Stimulated activated CD8-positive, alpha-beta memory T cell treated with anti-CD3 and anti-CD28 coated beads, Interleukin-7, amount 100 ng/mL, for 1 hour (primary cell): ENCODE measurements around the gene NMRK2.

Source experiments
- DNase-seq, 2 donors: peaks; one replicate each; pipeline ENCODE4 v3.0.0-alpha.2; 2020; ENCODE audit warnings: low read depth in 2 of 2

The NMRK2 gene

GRCh38 chr19:3981736-3982681, 49.1 kb downstream of the NMRK2 start:
- no peak for DNase-seq

DNA sequence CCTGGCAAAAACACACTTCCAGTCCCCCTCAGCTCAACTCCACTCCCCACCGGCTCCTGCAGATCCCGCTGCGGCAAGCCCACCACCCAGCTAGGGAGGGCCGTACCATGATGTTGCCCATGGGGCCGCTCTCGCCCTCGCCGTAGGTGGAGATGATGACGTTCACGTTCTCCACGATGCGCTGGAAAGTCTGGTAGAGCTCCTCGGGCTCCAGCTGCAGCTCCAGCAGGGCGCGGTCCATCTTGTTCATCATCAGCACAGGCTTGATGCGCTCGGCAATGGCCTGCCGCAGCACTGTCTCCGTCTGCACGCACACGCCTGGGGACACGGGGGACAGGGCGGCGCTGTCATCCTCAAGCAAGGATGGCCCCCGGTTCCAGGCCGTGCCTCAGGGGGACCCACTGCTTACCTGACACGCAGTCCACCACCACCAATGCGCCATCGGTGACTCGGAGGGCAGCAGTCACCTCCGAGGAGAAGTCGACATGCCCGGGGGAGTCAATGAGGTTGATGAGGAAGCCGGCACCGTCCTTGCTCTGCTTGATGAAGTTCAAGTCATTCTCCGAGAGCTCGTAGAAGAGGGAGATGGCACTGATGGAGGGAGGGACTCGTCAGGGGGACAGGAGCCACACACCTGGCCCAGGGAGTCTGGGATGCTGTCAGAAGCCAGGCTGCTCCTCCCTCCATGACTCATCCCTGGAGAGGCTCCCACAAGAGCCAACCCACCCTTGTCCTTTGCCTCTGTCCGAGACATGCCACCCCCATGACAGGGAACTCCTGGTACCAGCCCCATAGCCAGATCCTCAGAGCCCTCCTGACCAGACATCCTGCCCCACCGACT, 50.1 kb downstream of the NMRK2 start:
- DNase-seq, result no peak

GRCh38 chr19:3983542-3983914, 50.7 kb downstream of the NMRK2 start:
- DNase-seq, result no peak

DNA sequence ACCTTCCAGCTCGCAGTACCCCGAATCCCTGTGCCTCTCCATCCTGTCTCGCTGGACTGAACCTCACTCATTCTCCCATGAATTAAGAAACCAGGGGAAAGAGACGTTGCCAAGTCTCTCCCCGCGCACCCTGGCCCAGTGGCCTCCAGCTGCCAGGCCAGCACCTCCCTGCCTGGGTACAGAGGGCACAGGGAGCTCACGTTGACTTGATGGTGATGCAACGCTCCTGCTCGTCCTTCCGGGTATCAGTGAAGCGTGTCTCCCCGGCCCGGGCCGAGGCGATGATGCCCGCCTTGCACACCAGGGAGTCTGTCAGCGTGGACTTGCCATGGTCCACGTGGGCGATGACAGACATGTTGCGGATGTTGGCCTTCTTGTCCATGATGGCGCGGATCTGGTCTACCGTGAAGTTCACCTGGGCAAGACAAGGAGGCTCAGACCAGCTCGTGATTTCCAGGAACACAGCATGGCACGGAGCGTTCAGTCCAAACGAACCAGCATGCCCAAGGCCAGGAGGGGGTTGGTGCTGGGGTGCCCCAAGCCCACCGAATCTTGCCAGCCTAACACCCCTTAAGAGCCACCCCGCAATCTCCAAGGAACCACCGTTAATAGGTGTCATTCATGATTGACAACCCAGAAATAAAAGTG, 51.2 kb downstream of the NMRK2 start:
- DNase-seq, result no peak

GRCh38 chr19:3984584-3984907, 51.7 kb downstream of the NMRK2 start:
- no peak for DNase-seq

DNA sequence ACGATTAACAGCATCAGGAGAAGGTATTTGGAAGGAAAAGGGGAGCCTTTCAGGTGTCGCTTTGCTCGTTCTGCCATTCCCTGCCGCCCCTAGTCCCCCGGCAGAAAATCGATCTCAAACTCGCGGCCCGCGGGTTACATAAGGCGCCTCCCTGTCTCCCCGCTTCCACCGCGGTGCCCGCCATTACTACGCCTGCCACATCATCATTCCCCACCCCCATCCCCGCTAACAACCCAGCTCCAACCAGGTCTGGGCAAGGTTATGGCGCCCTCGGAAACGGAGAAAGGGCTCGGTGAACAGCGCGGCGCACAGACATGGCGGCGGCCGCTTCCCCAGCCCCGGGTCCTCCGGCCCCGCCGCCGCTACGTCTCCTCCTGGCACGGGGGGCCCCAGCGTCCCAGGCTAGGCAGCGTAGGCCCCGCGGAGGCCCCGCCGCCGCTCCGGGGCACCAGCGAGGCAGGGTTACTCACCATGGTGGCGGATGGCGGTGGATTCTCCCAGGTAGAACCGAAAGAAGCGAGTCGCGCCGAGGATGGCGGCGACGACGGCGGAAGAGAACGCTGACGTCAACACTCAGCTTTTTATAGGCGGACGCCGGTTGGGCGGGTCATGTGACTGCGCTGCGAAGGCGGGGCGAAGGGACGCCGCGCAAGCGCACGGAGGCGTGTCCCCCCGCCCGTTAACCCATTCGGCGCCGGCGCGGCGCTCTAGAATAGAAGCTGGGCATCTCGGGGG, 52.2 kb downstream of the NMRK2 start, which contains the start of gene EEF2:
EEF2 (minus strand) TSS at position 556 of the 735 bp plus-strand sequence; CDS start at position 473, 83 bp downstream.
- DNase-seq, result peak; percentile 88 to 90

- DNase-seq, result no peak
Measured at GRCh38 chr19:3985643-3986259, 52.9 kb downstream of the NMRK2 start.

DNA sequence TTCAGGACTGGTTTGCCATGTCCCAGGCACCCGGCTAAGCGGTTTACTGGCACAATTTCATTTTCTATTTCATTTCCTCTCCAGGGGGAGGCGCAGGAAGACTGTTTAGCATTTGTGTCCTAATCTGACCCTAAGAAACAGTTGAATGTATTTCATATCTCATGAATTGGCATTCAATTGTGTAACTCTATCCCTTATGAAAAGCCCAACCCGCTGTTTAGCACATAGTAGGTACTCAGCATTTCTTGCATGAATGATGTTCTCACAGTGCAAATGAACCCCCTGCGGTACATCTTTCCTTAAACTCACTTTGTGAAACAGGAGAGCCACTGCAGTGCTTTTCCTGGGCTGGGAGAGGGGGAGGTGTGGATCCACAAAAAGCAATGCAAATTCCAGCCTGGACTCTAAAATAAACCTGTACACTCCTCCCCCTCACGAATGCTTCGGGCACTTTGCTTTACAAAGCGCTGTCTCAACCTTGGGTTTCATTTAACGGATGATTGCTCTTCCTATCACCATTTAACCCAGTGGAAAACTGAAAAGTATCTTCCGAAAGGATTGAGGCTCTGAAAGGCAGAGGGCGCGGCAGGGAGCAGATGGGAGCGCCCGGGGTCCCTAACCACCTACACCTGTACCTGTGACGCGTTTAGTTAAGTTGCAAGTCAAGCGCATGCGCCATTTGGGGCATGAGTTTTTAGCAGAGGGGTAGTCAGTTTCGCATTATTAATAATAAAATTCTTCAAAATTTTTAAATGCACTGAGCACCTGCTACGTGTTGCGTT, 53.6 kb downstream of the NMRK2 start:
- no peak for DNase-seq

DNA sequence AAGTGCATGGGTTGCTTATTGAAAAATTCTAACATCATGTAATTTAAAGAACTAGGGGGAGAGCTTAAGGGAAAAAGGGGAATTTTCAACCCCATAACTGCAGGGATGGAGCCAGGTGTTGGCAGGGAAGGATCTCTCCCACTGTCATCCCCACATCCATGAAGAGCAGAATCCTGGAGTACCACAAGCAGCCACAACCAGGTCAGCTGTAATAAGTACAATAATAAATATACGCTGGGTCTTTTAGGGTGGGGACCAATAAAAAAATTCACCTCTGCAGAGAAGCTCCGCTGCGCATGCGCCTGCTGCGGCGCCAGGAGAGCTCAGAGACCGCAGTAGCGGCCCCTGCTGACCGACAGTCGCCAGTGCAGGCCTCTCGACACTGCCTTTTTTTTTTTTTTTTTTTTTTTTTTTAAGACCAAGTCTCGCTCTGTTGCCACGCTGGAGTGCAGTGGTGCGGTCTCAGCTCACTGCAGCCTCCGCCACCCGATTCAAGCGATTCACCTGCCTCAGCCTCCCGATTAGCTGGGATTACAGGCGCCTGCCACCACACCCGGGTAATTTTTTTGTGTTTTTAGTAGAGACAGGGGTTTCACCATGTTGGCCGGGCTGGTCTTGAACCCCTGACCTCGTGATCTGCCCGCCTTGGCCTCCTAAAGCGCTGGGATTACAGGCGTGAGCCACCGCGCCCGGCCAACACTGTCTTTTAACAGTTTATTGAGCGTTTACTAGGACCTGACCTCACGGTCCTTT, 54.9 kb downstream of the NMRK2 start:
- DNase-seq, result peak; percentile 69 to 82

GRCh38 chr19:3990815-3991117, 57.9 kb downstream of the NMRK2 start:
- no peak for DNase-seq
